Middle frontal gyrus (tissue), 1 donor: ENCODE results near the gene GOLGA2.
"Not testable (repeated sequence)": the region's sequence is repeated elsewhere in the genome, so short reads cannot be mapped to it uniquely, and the experiment has no call there.

Source experiments
- DNase-seq: peaks from one replicate; pipeline ENCODE4 v3.0.0-alpha.2; 2015; ENCODE audit warnings: low spot score; ENCODE audit errors: extremely low spot score

Gene GOLGA2

DNA sequence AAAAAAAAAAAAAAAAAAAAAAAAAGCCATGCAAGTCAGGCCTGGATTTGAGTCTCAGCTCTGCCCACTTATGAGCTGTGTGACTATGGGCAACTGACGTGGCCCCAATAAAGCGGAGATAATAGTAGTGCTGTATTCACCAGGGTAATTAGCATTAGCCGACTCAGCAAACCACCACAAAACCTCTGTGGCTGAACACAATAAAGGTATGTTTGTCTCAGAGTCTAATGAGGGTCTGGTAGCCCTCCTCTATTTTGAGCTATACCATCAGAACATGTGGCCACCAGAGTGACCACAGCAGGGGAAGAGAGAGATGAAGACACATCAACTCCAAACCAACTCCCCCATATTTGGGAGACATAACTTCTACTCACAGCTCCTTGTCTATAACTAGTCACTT lies 16.2 kb upstream of the GOLGA2 start:
- DNase-seq, result no peak

DNA sequence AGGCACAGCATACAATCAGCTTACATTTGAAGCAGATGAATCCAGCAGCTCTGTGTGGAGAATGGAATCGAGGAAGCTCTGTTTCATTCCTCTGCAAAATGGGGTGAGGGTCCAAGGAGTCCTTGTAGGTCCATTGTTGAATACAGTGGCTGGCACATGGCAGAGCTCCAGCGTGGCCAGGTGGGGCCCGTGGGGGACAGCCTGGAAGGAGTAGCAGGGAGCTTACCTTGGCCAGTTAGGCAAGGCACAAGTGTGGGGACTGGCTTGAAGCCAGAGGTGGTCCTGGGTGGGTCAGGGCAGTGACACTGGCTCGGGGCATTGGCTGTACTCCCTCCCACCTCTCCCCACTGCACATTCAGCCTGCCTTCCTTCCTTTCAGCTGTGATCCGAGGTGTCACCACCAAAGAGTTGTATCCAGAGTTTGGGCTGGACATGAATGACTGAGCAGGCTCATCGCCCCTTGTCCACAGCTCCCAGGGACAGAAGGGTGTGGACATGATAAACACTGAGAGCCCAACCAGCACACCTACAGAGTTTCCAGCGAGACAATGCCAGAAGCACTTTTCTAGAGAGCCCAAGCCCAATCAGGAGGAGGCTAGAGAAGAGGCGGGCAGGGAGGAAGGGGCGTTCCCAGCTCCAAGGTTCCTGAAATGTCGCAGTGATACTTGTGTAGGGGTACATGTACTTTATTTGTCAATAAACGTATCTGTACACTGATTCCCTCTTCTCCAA lies 12.6 kb upstream of the GOLGA2 start:
- DNase-seq, result no peak

GRCh38 chr9:128286440-128286839 lies 10.6 kb upstream of the GOLGA2 start:
- DNase-seq, result peak; percentile 66

DNA sequence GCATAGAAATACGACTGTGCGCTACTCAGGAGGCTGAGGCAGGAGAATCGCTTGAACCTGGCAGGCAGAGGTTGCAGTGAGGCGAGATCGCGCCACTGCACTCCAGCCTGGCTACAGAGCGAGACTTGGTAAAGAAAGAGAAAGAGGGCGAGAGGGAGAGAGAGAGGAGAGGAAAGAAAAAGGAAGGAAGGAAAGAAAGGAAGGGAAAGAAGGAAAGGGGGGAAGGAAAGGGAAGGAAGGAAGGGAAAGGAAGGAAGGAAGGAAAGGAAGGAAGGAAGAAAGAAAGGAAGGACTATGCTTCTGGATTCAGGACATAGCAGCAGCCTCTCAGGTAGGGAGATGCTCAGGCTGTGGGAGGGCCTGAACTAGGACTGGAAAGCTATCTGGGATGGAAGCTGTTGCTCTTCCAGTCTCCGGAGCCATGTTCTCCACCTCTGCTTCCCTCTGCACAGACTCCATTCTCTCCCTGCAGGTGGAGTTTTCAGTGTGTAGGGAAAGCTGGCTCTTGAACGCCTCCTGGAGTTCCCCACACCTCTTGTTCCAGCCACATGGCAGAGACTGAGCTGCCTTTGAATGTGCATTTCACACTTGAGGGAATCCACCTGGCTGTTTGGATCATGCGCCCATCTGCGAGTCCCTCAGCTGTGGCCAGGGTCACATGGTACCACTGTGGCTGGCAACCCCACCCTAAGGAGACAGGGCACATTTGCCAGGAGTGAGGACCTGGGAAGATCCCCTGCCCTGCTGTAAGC lies 9.4 kb upstream of the GOLGA2 start:
- no peak for DNase-seq

DNA sequence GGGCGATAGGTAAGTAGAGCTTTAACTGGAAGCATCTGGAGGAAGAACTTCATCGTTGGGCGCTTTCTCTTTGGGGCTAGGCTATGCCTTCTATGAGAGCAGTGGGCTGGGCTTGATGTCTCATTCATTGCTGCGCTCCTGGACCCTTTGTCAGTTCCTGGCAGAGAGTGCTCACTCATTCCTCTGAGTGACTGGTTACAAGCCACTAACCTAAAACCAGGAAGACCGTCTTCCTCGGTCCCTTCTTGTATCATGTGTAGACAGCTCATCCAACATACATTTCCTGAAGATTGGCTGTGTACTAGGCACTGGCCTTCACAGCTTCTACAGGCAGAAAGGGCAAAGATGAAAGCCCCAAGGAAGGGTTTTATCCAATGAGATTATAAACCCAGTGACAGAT lies 6.7 kb upstream of the GOLGA2 start:
- no peak for DNase-seq

- no peak for DNase-seq
These were observed 4.3 kb upstream of the GOLGA2 start for GRCh38 chr9:128280084-128280622.

DNA sequence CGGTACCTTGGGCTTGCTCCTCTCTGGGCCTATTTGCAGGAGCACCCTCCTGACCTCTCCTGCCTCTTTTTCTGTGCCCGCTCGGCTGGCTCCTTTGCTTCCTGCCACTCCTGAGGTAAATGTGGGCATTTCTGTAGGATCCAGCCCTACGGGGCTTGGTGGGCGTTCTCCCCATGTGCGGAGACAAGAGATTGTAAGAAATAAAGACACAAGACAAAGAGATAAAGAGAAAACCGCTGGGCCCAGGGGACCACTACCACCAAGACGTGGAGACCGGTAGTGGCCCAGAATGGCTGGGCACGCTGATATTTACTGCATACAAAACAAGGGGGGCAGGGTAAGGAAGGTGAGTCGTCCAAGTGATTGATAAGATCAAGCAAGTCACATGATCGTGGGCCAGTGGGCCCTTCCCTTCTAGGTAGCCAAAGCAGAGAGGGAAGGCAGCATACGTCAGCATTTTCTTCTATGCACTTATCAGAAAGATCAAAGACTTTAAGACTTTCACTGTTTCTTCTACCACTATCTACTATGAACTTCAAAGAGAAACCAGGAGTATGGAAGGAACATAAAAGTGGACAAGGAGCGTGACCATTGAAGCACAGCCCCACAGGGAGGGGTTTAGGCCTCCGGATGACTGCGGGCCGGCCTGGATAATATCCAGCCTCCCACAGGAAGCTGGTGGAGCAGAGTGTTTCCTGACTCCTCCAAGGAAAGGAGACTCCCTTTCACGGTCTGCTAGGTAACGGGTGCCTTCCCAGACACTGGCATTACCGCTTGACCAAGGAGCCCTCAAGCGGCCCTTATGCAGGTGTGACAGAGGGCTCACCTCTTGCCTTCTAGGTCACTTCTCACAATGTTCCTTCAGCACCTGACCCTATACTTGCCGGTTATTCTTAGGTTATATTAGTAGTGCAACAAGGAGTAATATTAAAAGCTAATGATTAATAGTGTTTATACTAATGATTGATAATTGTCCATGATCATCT lies 3.6 kb upstream of the GOLGA2 start:
- DNase-seq, result not testable (repeated sequence)

DNA sequence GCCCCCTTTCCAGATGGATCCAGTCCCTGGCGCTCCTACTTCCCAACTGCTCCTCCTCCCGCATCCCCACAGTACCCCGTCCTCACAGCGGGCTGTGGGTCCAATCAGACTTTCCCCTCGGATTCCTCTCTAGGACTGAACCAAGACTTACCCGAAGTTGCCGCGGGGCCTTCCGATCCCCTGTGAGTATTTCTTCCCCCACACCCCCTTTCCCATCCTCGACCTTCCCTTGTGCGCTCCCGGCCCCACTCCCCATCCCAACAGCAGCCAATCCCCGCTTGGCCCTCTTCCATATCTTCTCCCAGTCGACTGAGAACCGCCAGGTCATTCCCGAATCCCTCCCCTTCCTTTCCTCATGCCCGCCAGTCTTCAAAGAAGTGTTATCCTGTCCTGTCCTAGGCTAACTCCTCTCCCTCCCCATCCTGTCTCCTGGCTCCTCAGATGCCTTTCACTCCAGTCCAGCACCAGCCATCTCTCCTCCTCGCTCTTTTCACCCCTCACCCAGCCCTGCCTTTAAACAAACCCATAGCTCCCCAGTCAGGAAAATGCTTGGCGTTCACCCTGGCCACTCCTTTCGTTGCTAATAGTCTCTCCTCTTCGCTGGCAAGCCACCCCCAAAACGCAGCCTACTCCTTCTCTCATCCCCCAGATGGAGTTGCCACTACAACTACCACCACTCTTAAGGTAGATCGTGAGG lies 915 bp upstream of the GOLGA2 start:
- no peak for DNase-seq

DNA sequence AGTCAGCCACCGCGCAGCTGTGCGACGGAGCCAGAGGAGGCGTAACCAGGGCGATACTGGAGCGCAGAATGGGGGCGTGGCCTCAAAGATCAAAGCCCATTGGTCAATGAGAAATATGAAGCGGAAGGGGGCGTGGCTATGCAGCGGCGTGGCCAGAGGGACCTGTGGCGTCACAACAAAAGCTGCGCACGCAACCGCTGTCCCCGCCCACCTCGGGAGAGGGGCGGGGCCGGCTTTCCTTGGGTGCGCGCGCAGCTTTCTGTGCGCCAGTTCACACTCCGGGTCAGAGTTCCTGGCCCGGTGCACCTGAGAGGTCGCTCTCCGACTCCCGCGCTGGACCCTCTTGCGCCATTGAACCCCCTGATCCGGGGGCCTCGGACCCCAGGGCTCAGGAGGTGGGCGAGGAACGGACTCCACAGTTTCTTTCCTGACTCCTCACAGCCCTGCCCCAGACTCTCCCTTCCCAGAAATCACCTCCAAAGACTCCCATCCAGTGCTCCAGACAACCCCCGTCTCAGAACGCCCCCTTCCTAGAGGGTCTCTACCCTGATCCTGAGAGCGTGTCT lies 284 bp upstream of the GOLGA2 start, which contains the start of gene SWI5:
TSS of gene SWI5 (plus strand) at position 269 of the 566 bp plus-strand sequence.
- peak; percentile 100 for DNase-seq

- no peak for DNase-seq
These were observed 1.6 kb downstream of the GOLGA2 start for GRCh38 chr9:128274245-128274644.

DNA sequence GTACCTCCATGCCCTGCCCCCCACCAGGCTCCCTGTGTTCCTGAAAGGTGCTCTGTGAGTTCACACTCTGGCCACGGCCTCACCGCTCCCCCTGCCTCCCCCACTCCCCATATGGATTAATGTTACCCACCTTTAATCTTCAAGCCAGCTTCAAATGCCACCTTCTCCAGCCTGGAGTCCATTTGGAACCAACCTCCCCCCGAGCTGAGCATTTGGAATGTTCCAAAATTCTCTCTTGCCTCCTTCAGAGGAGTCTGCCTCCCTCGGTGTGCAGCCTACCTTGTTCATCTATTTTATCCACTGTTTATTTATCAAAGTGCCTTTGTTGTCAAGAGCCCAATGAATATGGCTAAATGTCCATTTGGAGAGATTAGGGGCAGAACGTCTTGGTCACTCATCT lies 4.3 kb downstream of the GOLGA2 start:
- DNase-seq, result no peak

DNA sequence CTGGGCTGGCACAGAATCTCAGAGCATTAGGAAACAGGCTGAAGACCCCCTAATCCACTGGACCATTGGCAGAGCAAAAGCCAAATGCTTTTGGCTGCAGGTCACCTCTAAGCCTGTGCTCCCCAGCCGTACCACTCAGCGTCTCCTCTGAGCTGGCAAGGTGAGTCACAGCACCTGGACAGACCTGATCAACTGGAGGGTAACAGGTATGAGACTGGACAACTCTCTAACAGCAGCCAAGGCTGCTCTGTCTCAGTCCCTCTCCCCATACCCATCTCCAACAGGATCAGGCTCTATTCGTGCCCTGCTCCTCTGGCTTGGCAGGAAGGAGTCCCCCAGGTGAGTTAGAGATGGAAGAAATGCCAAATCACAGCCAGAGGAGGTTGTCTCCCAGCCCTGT lies 4.7 kb downstream of the GOLGA2 start:
- DNase-seq, result no peak

- DNase-seq, result no peak
These were observed 8.8 kb downstream of the GOLGA2 start for GRCh38 chr9:128266868-128267590.

GRCh38 chr9:128265348-128265847 lies 10.4 kb downstream of the GOLGA2 start:
- DNase-seq, result no peak

DNA sequence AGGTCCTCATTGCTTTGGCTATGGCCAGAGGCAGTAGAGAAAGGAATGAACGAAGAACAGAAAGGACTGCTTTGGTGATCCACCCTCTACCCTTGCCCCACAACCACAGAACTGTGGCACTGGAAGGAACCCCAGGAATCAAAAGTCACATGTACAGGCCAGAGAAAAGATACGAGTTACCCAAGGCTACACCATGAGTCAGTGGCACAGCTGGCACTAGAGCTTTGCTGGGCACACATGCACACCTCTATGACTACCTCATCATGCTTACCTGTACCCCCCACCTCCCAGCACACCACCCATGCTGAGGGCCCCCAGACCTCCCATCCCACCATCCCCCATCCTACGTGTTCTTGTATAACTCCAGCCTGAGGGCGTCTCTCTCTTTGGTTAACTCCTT lies 13.1 kb downstream of the GOLGA2 start:
- DNase-seq, result no peak

- no peak for DNase-seq
These were observed 15.5 kb downstream of the GOLGA2 start for GRCh38 chr9:128260340-128260739.

- no peak for DNase-seq
These were observed 16.7 kb downstream of the GOLGA2 start for GRCh38 chr9:128259156-128259555.

GRCh38 chr9:128258326-128258725 lies 17.5 kb downstream of the GOLGA2 start:
- no peak for DNase-seq

DNA sequence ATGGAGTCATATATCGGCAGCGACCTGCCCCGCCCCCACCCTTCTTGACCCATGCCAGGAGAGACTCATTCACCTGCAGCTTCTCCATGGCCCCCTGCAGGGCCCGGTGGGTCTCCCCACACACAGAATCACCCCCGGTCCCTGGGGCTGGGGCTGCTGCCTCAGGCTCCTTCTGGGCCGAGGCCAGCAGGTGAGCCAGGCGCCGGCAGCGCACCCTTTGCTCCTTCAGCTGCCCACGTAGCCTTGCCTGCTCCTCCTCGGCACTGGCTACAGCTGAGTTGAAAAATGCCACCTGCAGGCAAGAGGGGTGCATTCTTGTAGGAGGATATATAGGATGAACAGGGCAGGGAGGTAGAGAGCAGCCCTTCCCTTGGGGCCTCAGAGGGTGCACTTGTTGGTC lies 17.9 kb downstream of the GOLGA2 start:
- no peak for DNase-seq
